H1 (cell line): ENCODE results near the gene CDKN2AIP. TPM values are rescaled to one million over a fixed set of nuclear protein-coding genes. Genes with fewer than 3 reads are reported as not detected.

Source experiments
- CTCF ChIA-PET: fragments of 300-600 bp; sonication (Branson Sonifier 250); formaldehyde crosslinking; loops from one replicate; lab custom pipeline; 2021; ENCODE audit not compliant: partially characterized antibody; lab: Charles Lee
- POLR2A ChIA-PET: fragments of 300-600 bp; sonication (Branson Sonifier 250); formaldehyde crosslinking; loops from one replicate; lab custom pipeline; 2021; ENCODE audit warnings: inconsistent platforms; ENCODE audit not compliant: partially characterized antibody; lab: Charles Lee
- DNase-seq, 2 experiments: peaks; one replicate each; pipeline versions ENCODE4 v3.0.0 to v3.0.0-alpha.2; 2010 to 2022; ENCODE audit warnings: low spot score in 2 of 2, low read depth in 1 of 2, mixed read lengths in 1 of 2
- FAIRE-seq: peaks from 2 replicates; lab custom pipeline; 2011; peaks lifted over from hg19 to GRCh38; lab: Jason Lieb, UNC
- H2AFZ ChIP-seq: 2 replicates; pipeline ENCODE4 v1.8.1; 2012; ENCODE audit warnings: low read length, inconsistent platforms
- H2AK5ac ChIP-seq: 2 replicates; pipeline ENCODE4 v1.6.1; 2013; ENCODE audit warnings: low read depth, low read length
- H2BK120ac ChIP-seq: replicated peaks from 2 replicates; pipeline ENCODE3; 2013; ENCODE audit warnings: low read depth, low read length, inconsistent platforms
- H2BK12ac ChIP-seq: 2 replicates; pipeline ENCODE4 v1.6.1; 2013; ENCODE audit warnings: low read depth, low read length
- H2BK15ac ChIP-seq: 2 replicates; pipeline ENCODE4 v1.6.1; 2013; ENCODE audit warnings: low read length
- H2BK20ac ChIP-seq: 2 replicates; pipeline ENCODE4 v1.6.1; 2013; ENCODE audit warnings: low read length
- H2BK5ac ChIP-seq: 2 replicates; pipeline ENCODE4 v1.6.1; 2013; ENCODE audit warnings: low read depth, low read length
- H3K14ac ChIP-seq: 2 replicates; pipeline ENCODE4 v1.6.1; 2013; ENCODE audit warnings: inconsistent platforms; ENCODE audit not compliant: insufficient read length
- H3K18ac ChIP-seq: 2 replicates; pipeline ENCODE4 v1.6.1; 2013; ENCODE audit warnings: low read length; ENCODE audit errors: extremely low read depth
- H3K23ac ChIP-seq: 2 replicates; pipeline ENCODE4 v1.6.1; 2013; ENCODE audit warnings: inconsistent platforms; ENCODE audit not compliant: insufficient read length
- H3K23me2 ChIP-seq: 2 replicates; pipeline ENCODE4 v1.6.1; 2013; ENCODE audit warnings: low read depth, low read length
- H3K27ac ChIP-seq: 2 replicates; pipeline ENCODE4 v1.6.1; 2011; ENCODE audit warnings: low read depth, low read length, inconsistent platforms
- H3K27me3 ChIP-seq, 4 experiments: replicated peaks in 1 of 4; 1 replicate in 1 of 4; 2 replicates in 3 of 4; pipeline versions ENCODE4 v1.6.1 to v1.8.1; 2011 to 2013; ENCODE audit warnings: low read length in 3 of 4, mild to moderate bottlenecking in 3 of 4, inconsistent platforms in 2 of 4, mixed read lengths in 2 of 4, moderate library complexity in 1 of 4; ENCODE audit not compliant: control insufficient read depth in 3 of 4, insufficient read depth in 3 of 4; ENCODE audit errors: extremely low read depth in 1 of 4
- H3K36me3 ChIP-seq, 4 experiments: 2 replicates each; pipeline versions ENCODE4 v1.6.1 to v1.8.1; 2011 to 2013; ENCODE audit warnings: mild to moderate bottlenecking in 4 of 4, low read length in 3 of 4, moderate library complexity in 2 of 4, control low read depth in 1 of 4, inconsistent platforms in 1 of 4; ENCODE audit not compliant: insufficient read depth in 4 of 4, control insufficient read depth in 2 of 4
- H3K4ac ChIP-seq: replicated peaks from 2 replicates; pipeline ENCODE3; 2013; ENCODE audit warnings: low read length, low read depth, mixed read lengths, inconsistent platforms; ENCODE audit not compliant: insufficient read length
- H3K4me1 ChIP-seq, 4 experiments: replicated peaks in 1 of 4; 1 replicate in 1 of 4; 2 replicates in 3 of 4; pipeline versions ENCODE4 v1.6.1 to v1.8.1; 2011 to 2013; ENCODE audit warnings: low read length in 3 of 4, inconsistent platforms in 2 of 4, mixed read lengths in 1 of 4; ENCODE audit not compliant: insufficient read depth in 4 of 4, control insufficient read depth in 3 of 4
- H3K4me2 ChIP-seq, 2 experiments: 2 replicates each; pipeline versions ENCODE4 v1.6.1 to v1.8.1; 2011 to 2013; ENCODE audit warnings: low read depth in 2 of 2, low read length in 2 of 2, control low read depth in 1 of 2, inconsistent platforms in 1 of 2, mild to moderate bottlenecking in 1 of 2; ENCODE audit not compliant: insufficient read depth in 1 of 2
- H3K4me3 ChIP-seq, 4 experiments: fragments of 200-600, 300-600 bp in 1 of 4; sonication (generic), shearing (Covaris generic), sonication (Bioruptor Twin) in 1 of 4; 2 replicates each; pipeline versions ENCODE4 v1.5.1 to v1.8.1; 2011 to 2016; ENCODE audit warnings: low read length in 4 of 4, low read depth in 3 of 4, control low read depth in 2 of 4, inconsistent platforms in 2 of 4, mild to moderate bottlenecking in 2 of 4, mixed read lengths in 1 of 4, moderate library complexity in 1 of 4; ENCODE audit not compliant: insufficient read depth in 2 of 4; ENCODE audit errors: extremely low read depth in 1 of 4
- H3K56ac ChIP-seq: replicated peaks from 2 replicates; pipeline ENCODE3; 2013; ENCODE audit warnings: low read depth, mild to moderate bottlenecking, mixed read lengths, low read length, inconsistent platforms; ENCODE audit not compliant: insufficient read length
- H3K79me1 ChIP-seq: 2 replicates; pipeline ENCODE4 v1.6.1; 2013; ENCODE audit warnings: low read depth, low read length, control low read depth
- H3K79me2 ChIP-seq, 2 experiments: 2 replicates each; pipeline versions ENCODE4 v1.6.1 to v1.8.1; 2012 to 2013; ENCODE audit warnings: low read length in 2 of 2, mild to moderate bottlenecking in 2 of 2, inconsistent platforms in 1 of 2; ENCODE audit not compliant: insufficient read depth in 2 of 2, control insufficient read depth in 1 of 2
- H3K9ac ChIP-seq, 4 experiments: replicated peaks in 1 of 4; 1 replicate in 1 of 4; 2 replicates in 3 of 4; pipeline versions ENCODE4 v1.6.1 to v1.8.1; 2011 to 2013; ENCODE audit warnings: low read depth in 3 of 4, low read length in 3 of 4, control low read depth in 2 of 4, mild to moderate bottlenecking in 2 of 4, moderate library complexity in 2 of 4, inconsistent platforms in 1 of 4; ENCODE audit errors: extremely low read depth in 1 of 4
- H3K9me3 ChIP-seq, 2 experiments: 2 replicates each; pipeline versions ENCODE4 v1.6.1 to v1.8.1; 2012 to 2013; ENCODE audit warnings: mild to moderate bottlenecking in 2 of 2, moderate library complexity in 2 of 2, control low read depth in 1 of 2, inconsistent platforms in 1 of 2, low read depth in 1 of 2, low read length in 1 of 2, mixed read lengths in 1 of 2; ENCODE audit not compliant: insufficient read depth in 2 of 2
- H4K20me1 ChIP-seq, 2 experiments: replicated peaks in 1 of 2; 2 replicates each; pipeline versions ENCODE3 to v1.8.1; 2011 to 2013; ENCODE audit warnings: inconsistent platforms in 2 of 2, low read length in 2 of 2, mild to moderate bottlenecking in 1 of 2; ENCODE audit not compliant: insufficient read depth in 2 of 2, control insufficient read depth in 1 of 2
- H4K5ac ChIP-seq: 2 replicates; pipeline ENCODE4 v1.6.1; 2013; ENCODE audit warnings: low read length, low read depth, mixed read lengths, inconsistent platforms; ENCODE audit not compliant: insufficient read length
- H4K8ac ChIP-seq: 2 replicates; pipeline ENCODE4 v1.8.0; 2013; ENCODE audit warnings: mild to moderate bottlenecking, moderate library complexity, low read length, inconsistent platforms; ENCODE audit not compliant: insufficient read depth; ENCODE audit errors: extremely low read depth
- H4K91ac ChIP-seq: replicated peaks from 2 replicates; pipeline ENCODE3; 2013; ENCODE audit warnings: low read length, mixed read lengths, inconsistent platforms; ENCODE audit not compliant: insufficient read length
- JUN ChIP-seq: IDR thresholded peaks from 2 replicates; pipeline ENCODE4 v1.6.1; 2011; ENCODE audit warnings: low read depth, mild to moderate bottlenecking, improper control_type of control experiment, low read length
- RAD21 ChIP-seq, 2 experiments: IDR thresholded peaks in 1 of 2; conservative IDR thresholded peaks in 1 of 2; 2 replicates each; pipeline ENCODE4 v1.6.1; 2011; ENCODE audit warnings: low read depth in 2 of 2, low read length in 2 of 2, improper control_type of control experiment in 1 of 2, inconsistent platforms in 1 of 2, mild to moderate bottlenecking in 1 of 2, moderate library complexity in 1 of 2
- RXRA ChIP-seq: IDR thresholded peaks from 2 replicates; pipeline ENCODE4 v1.6.1; 2011; ENCODE audit warnings: low read depth, mild to moderate bottlenecking, low read length, moderate library complexity; ENCODE audit not compliant: insufficient read depth
- TEAD4 ChIP-seq: IDR thresholded peaks from 2 replicates; pipeline ENCODE4 v1.6.1; 2012; ENCODE audit warnings: low read depth, low read length, inconsistent platforms, mixed read lengths
- USF2 ChIP-seq: IDR thresholded peaks from 2 replicates; pipeline ENCODE4 v1.6.1; 2011; ENCODE audit warnings: low read length, improper control_type of control experiment
- WGBS, 2 experiments: shearing (Covaris generic) in 1 of 2; methylation state at CpG; one replicate each; pipeline versions ENCODE4 v1.1.6 to v1.1.7; 2013 to 2015; ENCODE audit warnings: low lambda C conversion rate in 2 of 2, mixed read lengths in 2 of 2, inconsistent platforms in 1 of 2, low coverage in 1 of 2, missing lambda C conversion rate in 1 of 2; ENCODE audit not compliant: insufficient replicate concordance in 2 of 2, insufficient coverage in 1 of 2, insufficient read length in 1 of 2; ENCODE audit errors: extremely low coverage in 1 of 2, missing lambda C conversion rate in 1 of 2; 5-methylcytosine and 5-hydroxymethylcytosine counted together
- polyA plus RNA-seq, 7 experiments: library from polyadenylated mRNA; depleted of rRNA in 3 of 7; stranded (reverse) in 5 of 7; unstranded in 2 of 7; fragments of >200 nt in 5 of 7; fragments of 200-250 nt in 2 of 7; gene quantifications; 1 replicate in 5 of 7; 2 replicates in 1 of 7; 4 replicates in 1 of 7; pipeline versions ENCODE4 v1.2.1 to v1.2.3, GENCODE V29; 2011 to 2013; ENCODE audit warnings: missing spikeins in 2 of 7, mixed read lengths in 2 of 7
- total RNA-seq: library from RNA; stranded (reverse); fragmentation: NEBNext Ultra II Directional; extraction: Animal tissue kit (Norgen Biotek cat#: 25700); gene quantifications from 2 replicates; pipeline ENCODE4 v1.2.1, GENCODE V29; 2021

CDKN2AIP gene
- total and polyA plus RNA-seq, 2 of the 8 experiments (the other 6 are each of a cell fraction or from before 2014, with no cell fraction given) = 6.0 to 14.0 TPM

DNA sequence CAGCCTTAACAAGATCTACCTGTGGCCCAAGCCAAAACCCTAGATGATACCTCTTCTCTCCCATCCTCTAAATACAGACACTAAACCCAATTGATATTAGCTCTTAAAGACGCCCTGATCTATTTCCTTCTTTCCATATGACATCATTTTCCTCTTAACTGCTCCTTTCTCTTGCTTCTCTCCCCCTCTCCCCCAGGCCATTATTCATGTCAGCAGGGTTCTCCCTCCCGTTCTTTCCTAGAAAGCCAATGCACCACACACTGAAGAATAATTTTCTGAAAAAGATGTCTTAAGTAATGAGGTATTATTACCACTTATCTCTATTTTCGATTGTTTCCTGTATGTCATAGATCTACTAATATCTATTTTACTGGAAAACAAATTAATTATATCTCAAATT, 50.7 kb downstream of the CDKN2AIP start:
- WGBS, 2 experiments = 76% methylated on average over 3 of the region's 3 CpGs; no CpG with 5 or more reads in 1 of the 2 experiments
- Histone ChIP-seq H4K20me1 (no peaks in the 10 kb centered on the region), H3K9me3 (no peaks in the 10 kb centered on the region), H3K36me3 (peaks cover 0 to 6% (median 0%) of the 10 kb centered on the region in 4 experiments; a peak in 2 of 8 replicates), H2AFZ (no peak overlapping the region), H4K8ac (no peak overlapping the region), H3K23me2 (no peaks in the 10 kb centered on the region), H3K4me3 (no peak overlapping the region), H4K91ac (no peak overlapping the region), H3K79me1 (no peaks in the 10 kb centered on the region), H3K4me2 (no peak overlapping the region), H2BK20ac (no peak overlapping the region), H3K79me2 (no peaks in the 10 kb centered on the region), H4K5ac (no peak overlapping the region), H2BK15ac (no peak overlapping the region), H2BK120ac (no peak overlapping the region), H3K18ac (no peak overlapping the region), H3K27me3 (no peaks in the 10 kb centered on the region), H3K56ac (no peak overlapping the region), H2BK5ac (no peak overlapping the region), H3K9ac (no peak overlapping the region), H3K4me1 (no peaks in the 10 kb centered on the region), H3K27ac (no peak overlapping the region), H2AK5ac (no peak overlapping the region), H3K4ac (no peak overlapping the region), H3K23ac (no peak overlapping the region), H2BK12ac (no peak overlapping the region), H3K14ac (no peak overlapping the region)
- TF ChIP-seq JUN (no peak), TEAD4 (no peak), RXRA (no peak), RAD21 (IDR thresholded peaks at IDR 0.05 in 1 of 2, conservative IDR thresholded peaks at IDR 0.05 in 1 of 2; ENCODE audit: low read depth in 2 of 2, low read length in 2 of 2) (no peak), USF2 (no peak)
- no peak for FAIRE-seq
- POLR2A ChIA-PET = interaction anchor here (1.5 to 1.7 kb wide), 3 partner anchors 9 to 15 kb away, joined by 3 to 6 read pairs (median 4); partner anchors contain the start of gene ING2
- DNase-seq = no peak
- CTCF ChIA-PET = interaction anchor here (0.8 to 1.1 kb wide), 3 partner anchors 11 to 151 kb away, joined by 3 to 4 read pairs (median 3); no protein-coding TSS in a partner anchor
